ENCODE measurements around the gene RBM44. TPM values are rescaled to one million over a fixed set of nuclear protein-coding genes. Genes with fewer than 3 reads are reported as not detected.
"Not testable (repeated sequence)": the region's sequence is repeated elsewhere in the genome, so short reads cannot be mapped to it uniquely, and the experiment has no call there.

Gene RBM44
- total RNA-seq, 4 donors from 2014 or later, result 0.89 to 4.1 (median 1.5) TPM

- Histone ChIP-seq H3K27me3 (no peaks in the 10 kb centered on the region), H3K4me3 (replicated peaks in 1 of 3) (no peak overlapping the region), H3K27ac (no peak overlapping the region), H3K4me1 (no peaks in the 10 kb centered on the region), H3K9me3 (no peaks in the 10 kb centered on the region), H3K36me3 (no peaks in the 10 kb centered on the region)
- WGBS, 2 donors, result 79 to 89% methylated on average over 4 of the region's 4 CpGs
- TF ChIP-seq POLR2A (IDR thresholded peaks at IDR 0.05), result no peak
- TF ChIP-seq, protein P1, sequence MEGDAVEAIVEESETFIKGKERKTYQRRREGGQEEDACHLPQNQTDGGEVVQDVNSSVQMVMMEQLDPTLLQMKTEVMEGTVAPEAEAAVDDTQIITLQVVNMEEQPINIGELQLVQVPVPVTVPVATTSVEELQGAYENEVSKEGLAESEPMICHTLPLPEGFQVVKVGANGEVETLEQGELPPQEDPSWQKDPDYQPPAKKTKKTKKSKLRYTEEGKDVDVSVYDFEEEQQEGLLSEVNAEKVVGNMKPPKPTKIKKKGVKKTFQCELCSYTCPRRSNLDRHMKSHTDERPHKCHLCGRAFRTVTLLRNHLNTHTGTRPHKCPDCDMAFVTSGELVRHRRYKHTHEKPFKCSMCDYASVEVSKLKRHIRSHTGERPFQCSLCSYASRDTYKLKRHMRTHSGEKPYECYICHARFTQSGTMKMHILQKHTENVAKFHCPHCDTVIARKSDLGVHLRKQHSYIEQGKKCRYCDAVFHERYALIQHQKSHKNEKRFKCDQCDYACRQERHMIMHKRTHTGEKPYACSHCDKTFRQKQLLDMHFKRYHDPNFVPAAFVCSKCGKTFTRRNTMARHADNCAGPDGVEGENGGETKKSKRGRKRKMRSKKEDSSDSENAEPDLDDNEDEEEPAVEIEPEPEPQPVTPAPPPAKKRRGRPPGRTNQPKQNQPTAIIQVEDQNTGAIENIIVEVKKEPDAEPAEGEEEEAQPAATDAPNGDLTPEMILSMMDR (IDR thresholded peaks at IDR 0.05), result no peak
- intact Hi-C loops (cut with DNase I), result no loop called here
- no peak for DNase-seq
Measured at GRCh38 chr2:237841051-237841450, 42.5 kb downstream of the RBM44 start.

GRCh38 chr2:237848940-237849339, 50.4 kb downstream of the RBM44 start:
- H3K27ac ChIP-seq; intact Hi-C loops (cut with DNase I); H3K4me3 ChIP-seq (replicated peaks in 1 of 3); H3K36me3 ChIP-seq; H3K4me1 ChIP-seq; H3K27me3 ChIP-seq; DNase-seq; H3K9me3 ChIP-seq: not testable (repeated sequence)
- WGBS, 2 donors, result 96 to 97% methylated on average over 9 to 12 of the region's 12 CpGs

GRCh38 chr2:237854295-237854694, 55.7 kb downstream of the RBM44 start:
- no peak for TF ChIP-seq POLR2A (IDR thresholded peaks at IDR 0.05)
- TF ChIP-seq, protein P1 (IDR thresholded peaks at IDR 0.05), result no peak
- no peaks in the 10 kb centered on the region for H3K27me3 ChIP-seq
- H3K9me3 ChIP-seq, result no peaks in the 10 kb centered on the region
- intact Hi-C loops (cut with DNase I), result loop anchor here (10.0 kb wide), 1 partner anchor 111 kb away; the partner anchor contains the start of gene UBE2F
- H3K27ac ChIP-seq, result no peak overlapping the region
- peaks cover 0 to 10% of the 10 kb centered on the region in 2 donors for H3K4me1 ChIP-seq
- 74% methylated on average over 3 of the region's 3 CpGs for WGBS, 2 donors
- no peak overlapping the region for H3K4me3 ChIP-seq (replicated peaks in 1 of 3)
- H3K36me3 ChIP-seq, result no peaks in the 10 kb centered on the region
- no peak for DNase-seq

GRCh38 chr2:237857791-237858190, 59.2 kb downstream of the RBM44 start:
- Histone ChIP-seq H3K4me1 (peaks cover 6 to 16% of the 10 kb centered on the region in 2 donors), H3K4me3 (replicated peaks in 1 of 3) (no peak overlapping the region), H3K27me3 (no peaks in the 10 kb centered on the region), H3K36me3 (no peaks in the 10 kb centered on the region), H3K27ac (no peak overlapping the region), H3K9me3 (no peaks in the 10 kb centered on the region)
- intact Hi-C loops (cut with DNase I), result loop anchor here (5.0 to 10.0 kb wide), 2 partner anchors 107 to 405 kb away; partner anchors contain the start of gene UBE2F
- TF ChIP-seq, protein P1 (IDR thresholded peaks at IDR 0.05), result no peak
- no peak for TF ChIP-seq POLR2A (IDR thresholded peaks at IDR 0.05)
- WGBS, 2 donors, result 85 to 87% methylated on average over 8 of the region's 8 CpGs
- no peak for DNase-seq

DNA sequence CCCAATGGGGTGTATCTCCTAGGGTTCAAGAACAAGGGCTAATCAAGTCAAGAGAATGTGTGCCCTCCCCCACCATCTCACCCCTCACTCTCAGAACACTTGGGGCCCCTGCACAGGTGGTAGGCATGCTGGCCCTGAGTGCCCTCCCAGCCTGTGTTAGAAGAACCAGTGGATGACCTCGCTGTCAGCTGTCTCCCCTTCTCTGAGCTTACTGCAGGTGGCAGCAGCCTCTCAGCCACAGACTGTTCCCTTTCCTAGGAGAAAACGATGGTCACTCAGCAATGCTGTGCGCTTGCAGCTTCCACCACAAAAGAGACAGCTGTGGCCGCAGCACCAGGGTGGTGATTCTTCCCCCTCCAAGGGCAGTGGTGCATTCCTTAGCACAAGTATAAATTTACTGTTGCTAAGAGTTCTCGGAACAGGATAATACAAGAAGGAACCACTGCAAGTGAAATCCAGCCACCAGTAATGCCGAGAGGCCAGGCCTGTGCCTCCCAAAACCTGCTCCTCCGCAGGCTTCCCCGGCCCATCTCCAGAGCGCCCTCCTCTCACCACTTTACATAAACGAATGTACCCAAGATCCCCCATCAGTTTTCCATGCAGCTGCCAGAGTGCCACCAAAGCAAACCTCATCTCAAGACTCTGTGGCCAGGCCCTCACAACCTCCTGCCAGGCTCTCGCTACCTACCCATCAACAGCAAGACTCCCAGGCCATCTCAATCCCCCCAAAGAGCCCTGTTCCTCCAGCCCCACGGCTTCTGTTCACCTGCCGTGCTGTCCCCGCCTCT, 59.9 kb downstream of the RBM44 start:
- 52 to 53% methylated on average over 13 to 14 of the region's 14 CpGs for WGBS, 2 donors
- intact Hi-C loops (cut with DNase I), result loop anchor here (5.0 to 10.0 kb wide), 2 partner anchors 106 to 404 kb away; partner anchors contain the start of gene UBE2F
- no peaks in the 10 kb centered on the region for H3K27me3 ChIP-seq
- H3K36me3 ChIP-seq, result no peaks in the 10 kb centered on the region
- H3K4me3 ChIP-seq (replicated peaks in 1 of 3), result no peak overlapping the region
- no peaks in the 10 kb centered on the region for H3K9me3 ChIP-seq
- TF ChIP-seq, protein P1 (IDR thresholded peaks at IDR 0.05), result peak; percentile 24 to 85 (median 76)
- no peak for TF ChIP-seq POLR2A (IDR thresholded peaks at IDR 0.05)
- peaks cover 6 to 16% of the 10 kb centered on the region in 2 donors for H3K4me1 ChIP-seq
- peak; percentile 69 to 71 for DNase-seq
- no peak overlapping the region for H3K27ac ChIP-seq
